Colonic mucosa (tissue), 4 donors: Measurements from ENCODE around the gene TACSTD2. TPM values are rescaled to one million over a fixed set of nuclear protein-coding genes. Genes with fewer than 3 reads are reported as not detected.

ENCODE experiments used
- DNase-seq: peaks from one replicate; pipeline ENCODE4 v3.0.0-alpha.2; 2020
- H3K27ac ChIP-seq: fragments of 200-600 bp; one replicate; pipeline ENCODE4 v1.8.0; 2021
- H3K27me3 ChIP-seq: fragments of 200-600 bp; one replicate; pipeline ENCODE4 v1.8.0; 2021
- H3K36me3 ChIP-seq: fragments of 200-600 bp; one replicate; pipeline ENCODE4 v1.8.0; 2021
- H3K4me1 ChIP-seq: fragments of 200-600 bp; one replicate; pipeline ENCODE4 v1.8.0; 2021; ENCODE audit warnings: mild to moderate bottlenecking
- H3K4me3 ChIP-seq: fragments of 200-600 bp; one replicate; pipeline ENCODE4 v1.8.0; 2021
- H3K9ac ChIP-seq, 2 donors: one replicate each; pipeline ENCODE4 v1.7.0; 2013; ENCODE audit warnings: control low read depth in 2 of 2, low read depth in 2 of 2, low read length in 2 of 2
- H3K9me3 ChIP-seq: fragments of 200-600 bp; one replicate; pipeline ENCODE4 v1.8.0; 2021
- CTCF ChIP-seq: fragments of 200-600 bp; IDR thresholded peaks from one replicate; pipeline ENCODE4 v1.8.0; 2022; ENCODE audit warnings: antibody characterized with exemption, mild to moderate bottlenecking
- intact Hi-C: fragments of 100-400 bp; cut with DNase I; formaldehyde crosslinking; loops from one replicate; pipeline ENCODE4 v1.14.1; 2022
- total RNA-seq, 2 donors: library from RNA; stranded (reverse); fragmentation: NEBNext Ultra II Directional in 1 of 2; extraction: Animal tissue kit (Norgen Biotek cat#: 25700) in 1 of 2; gene quantifications; one replicate each; pipeline ENCODE4 v1.2.1, GENCODE V29; 2021
- donor health status: healthy.
- donor health status: DM: no; HTN: no; CAD: no.
- donor health status: DM: no; HTN: no; CAD: no.

Gene TACSTD2
- total RNA-seq, 2 donors from 2014 or later: 0.52 to 1.2 TPM

GRCh38 chr1:58620926-58621325, 43.9 kb upstream of the TACSTD2 start:
- no peak for DNase-seq
- no peak overlapping the region for H3K27ac ChIP-seq
- no peaks in the 10 kb centered on the region for H3K27me3 ChIP-seq
- no peaks in the 10 kb centered on the region for H3K9me3 ChIP-seq
- intact Hi-C loops: no loop called here
- H3K4me3 ChIP-seq: no peak overlapping the region
- no peak overlapping the region for H3K9ac ChIP-seq
- no peaks in the 10 kb centered on the region for H3K36me3 ChIP-seq
- TF ChIP-seq CTCF: no peak
- no peaks in the 10 kb centered on the region for H3K4me1 ChIP-seq

GRCh38 chr1:58620259-58620658, 43.2 kb upstream of the TACSTD2 start:
- H3K4me1 ChIP-seq: no peaks in the 10 kb centered on the region

GRCh38 chr1:58619286-58620054, 42.4 kb upstream of the TACSTD2 start:
- no peak for TF ChIP-seq CTCF
- Histone ChIP-seq H3K27ac (no peak overlapping the region), H3K27me3 (no peaks in the 10 kb centered on the region), H3K9me3 (no peaks in the 10 kb centered on the region), H3K9ac (peak overlapping the region in 1 of 2 donors; percentile 21), H3K36me3 (no peaks in the 10 kb centered on the region), H3K4me3 (no peak overlapping the region), H3K4me1 (no peaks in the 10 kb centered on the region)
- no peak for DNase-seq
- intact Hi-C loops: no loop called here

More at GRCh38 chr1:58620259-58620658, 43.2 kb upstream of the TACSTD2 start:
- Histone ChIP-seq H3K36me3 (no peaks in the 10 kb centered on the region), H3K9ac (no peak overlapping the region), H3K27me3 (no peaks in the 10 kb centered on the region), H3K4me3 (no peak overlapping the region), H3K9me3 (no peaks in the 10 kb centered on the region), H3K27ac (no peak overlapping the region)
- intact Hi-C loops: no loop called here
- DNase-seq: peak; percentile 48
- TF ChIP-seq CTCF: no peak

GRCh38 chr1:58618303-58618702, 41.3 kb upstream of the TACSTD2 start:
- no peak overlapping the region for H3K4me3 ChIP-seq
- H3K27me3 ChIP-seq: no peaks in the 10 kb centered on the region
- TF ChIP-seq CTCF: no peak
- no peak for DNase-seq
- no peaks in the 10 kb centered on the region for H3K9me3 ChIP-seq
- H3K36me3 ChIP-seq: no peaks in the 10 kb centered on the region
- H3K27ac ChIP-seq: no peak overlapping the region
- no peaks in the 10 kb centered on the region for H3K4me1 ChIP-seq
- intact Hi-C loops: no loop called here
- no peak overlapping the region for H3K9ac ChIP-seq

DNA sequence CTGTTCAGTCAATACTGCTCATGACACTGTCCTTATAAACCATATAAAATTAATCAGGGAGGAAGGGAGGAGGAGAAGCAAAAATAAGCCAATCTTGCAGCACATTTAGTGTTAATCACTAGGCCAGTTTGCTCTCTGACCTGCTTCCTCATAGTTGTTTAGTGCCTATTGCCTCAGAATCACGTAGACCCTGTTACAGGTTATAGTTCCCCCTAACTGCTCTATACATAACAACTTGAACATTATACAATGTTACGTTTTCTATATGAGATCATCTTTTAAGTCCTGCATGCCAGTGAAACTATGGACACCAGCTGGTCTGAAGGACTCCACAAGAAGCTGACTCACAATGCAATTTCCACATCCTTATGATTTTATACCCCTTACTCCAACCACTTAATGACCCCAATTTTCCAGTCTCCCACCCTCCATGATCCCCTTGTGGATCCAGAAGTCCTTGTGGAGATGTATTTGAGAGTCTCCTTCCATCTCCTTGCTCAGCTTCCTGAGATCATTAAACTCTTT, 34.9 kb upstream of the TACSTD2 start:
- no peak overlapping the region for H3K4me3 ChIP-seq
- H3K9me3 ChIP-seq: no peaks in the 10 kb centered on the region
- TF ChIP-seq CTCF: no peak
- H3K4me1 ChIP-seq: no peaks in the 10 kb centered on the region
- H3K27me3 ChIP-seq: no peaks in the 10 kb centered on the region
- H3K27ac ChIP-seq: no peak overlapping the region
- no peak for DNase-seq
- intact Hi-C loops: no loop called here
- no peak overlapping the region for H3K9ac ChIP-seq
- H3K36me3 ChIP-seq: no peaks in the 10 kb centered on the region
